Smooth muscle cell (in vitro differentiated cells): Measurements from ENCODE around the gene SLC16A7. TPM values are rescaled to one million over a fixed set of nuclear protein-coding genes. Genes with fewer than 3 reads are reported as not detected.

Source experiments
- DNase-seq: peaks from one replicate; lab custom pipeline; 2025; ENCODE audit not compliant: unreplicated experiment; lab: John Stamatoyannopoulos, UW
- H2AFZ ChIP-seq: fragments of 200-600 bp; sonication (generic); 2 replicates; pipeline ENCODE4 v1.6.0; 2016; ENCODE audit warnings: antibody characterized with exemption, low read depth, mild to moderate bottlenecking
- H3F3A ChIP-seq: fragments of 200-600 bp; sonication (generic); 2 replicates; pipeline ENCODE4 v1.6.0; 2017; ENCODE audit warnings: antibody characterized with exemption, low read depth
- H3K27ac ChIP-seq: fragments of 200-600 bp; sonication (generic); 2 replicates; pipeline ENCODE4 v1.5.1; 2016; ENCODE audit warnings: low read depth, mild to moderate bottlenecking
- H3K27me3 ChIP-seq: fragments of 200-600 bp; sonication (generic); 2 replicates; pipeline ENCODE4 v1.6.1; 2016; ENCODE audit warnings: low read depth, mild to moderate bottlenecking
- H3K36me3 ChIP-seq: fragments of 200-600 bp; sonication (generic); 2 replicates; pipeline ENCODE4 v1.5.1; 2016; ENCODE audit warnings: low read depth
- H3K4me1 ChIP-seq: fragments of 200-600 bp; sonication (generic); 2 replicates; pipeline ENCODE4 v1.5.1; 2016; ENCODE audit warnings: low read depth
- H3K4me2 ChIP-seq: fragments of 200-600 bp; sonication (generic); 2 replicates; pipeline ENCODE4 v1.6.0; 2016; ENCODE audit warnings: mild to moderate bottlenecking
- H3K4me3 ChIP-seq: fragments of 200-600 bp; sonication (generic); 2 replicates; pipeline ENCODE4 v1.5.1; 2016; ENCODE audit warnings: mild to moderate bottlenecking
- H3K79me2 ChIP-seq: fragments of 200-600 bp; sonication (generic); 2 replicates; pipeline ENCODE4 v1.6.0; 2016; ENCODE audit warnings: low read depth, mild to moderate bottlenecking
- H3K9ac ChIP-seq: fragments of 200-600 bp; sonication (generic); 2 replicates; pipeline ENCODE4 v1.6.0; 2016; ENCODE audit warnings: low read depth
- H3K9me3 ChIP-seq: fragments of 200-600 bp; sonication (generic); replicated peaks from 2 replicates; pipeline ENCODE4 v1.5.1; 2016; ENCODE audit warnings: low read depth
- H4K20me1 ChIP-seq: fragments of 200-600 bp; sonication (generic); 2 replicates; pipeline ENCODE4 v1.6.0; 2016; ENCODE audit warnings: low read depth
- WGBS: methylation state at CpG from one replicate; pipeline ENCODE4 v1.1.7; 2016; ENCODE audit warnings: low lambda C conversion rate; 5-methylcytosine and 5-hydroxymethylcytosine counted together
- polyA plus RNA-seq: library from polyadenylated mRNA; unstranded; fragments of >200 nt; fragmentation: Nextera tagmentation; extraction: Ambion mirVana; gene quantifications from 2 replicates; pipeline ENCODE4 v1.2.1, GENCODE V29; 2016
- total RNA-seq: library from RNA; depleted of rRNA; stranded (reverse); fragments of >200 nt; gene quantifications from 2 replicates; pipeline ENCODE4 v1.2.3, GENCODE V29; 2014
- TF ChIP-seq, protein P1 (sequence below): fragments of 200-600 bp; sonication (generic); IDR thresholded peaks from 2 replicates; pipeline ENCODE4 v1.5.1; 2017; ENCODE audit warnings: borderline replicate concordance, mild to moderate bottlenecking, antibody characterized with exemption; ENCODE audit not compliant: insufficient read depth, poor library complexity, severe bottlenecking

SLC16A7 gene
- total and polyA plus RNA-seq, 2 experiments from 2014 or later, result 1.6 to 13.8 TPM

- H3K9me3 ChIP-seq, result no peaks in the 10 kb centered on the region
- no peak overlapping the region for H2AFZ ChIP-seq
- no peak overlapping the region for H3K4me2 ChIP-seq
- H3F3A ChIP-seq, result no peaks in the 10 kb centered on the region
- H3K4me1 ChIP-seq, result no peaks in the 10 kb centered on the region
- H3K79me2 ChIP-seq, result no peaks in the 10 kb centered on the region
- H3K27ac ChIP-seq, result no peak overlapping the region
- TF ChIP-seq, protein P1, sequence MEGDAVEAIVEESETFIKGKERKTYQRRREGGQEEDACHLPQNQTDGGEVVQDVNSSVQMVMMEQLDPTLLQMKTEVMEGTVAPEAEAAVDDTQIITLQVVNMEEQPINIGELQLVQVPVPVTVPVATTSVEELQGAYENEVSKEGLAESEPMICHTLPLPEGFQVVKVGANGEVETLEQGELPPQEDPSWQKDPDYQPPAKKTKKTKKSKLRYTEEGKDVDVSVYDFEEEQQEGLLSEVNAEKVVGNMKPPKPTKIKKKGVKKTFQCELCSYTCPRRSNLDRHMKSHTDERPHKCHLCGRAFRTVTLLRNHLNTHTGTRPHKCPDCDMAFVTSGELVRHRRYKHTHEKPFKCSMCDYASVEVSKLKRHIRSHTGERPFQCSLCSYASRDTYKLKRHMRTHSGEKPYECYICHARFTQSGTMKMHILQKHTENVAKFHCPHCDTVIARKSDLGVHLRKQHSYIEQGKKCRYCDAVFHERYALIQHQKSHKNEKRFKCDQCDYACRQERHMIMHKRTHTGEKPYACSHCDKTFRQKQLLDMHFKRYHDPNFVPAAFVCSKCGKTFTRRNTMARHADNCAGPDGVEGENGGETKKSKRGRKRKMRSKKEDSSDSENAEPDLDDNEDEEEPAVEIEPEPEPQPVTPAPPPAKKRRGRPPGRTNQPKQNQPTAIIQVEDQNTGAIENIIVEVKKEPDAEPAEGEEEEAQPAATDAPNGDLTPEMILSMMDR, result no peak
- H3K27me3 ChIP-seq, result no peaks in the 10 kb centered on the region
- 93% methylated on average over 2 of the region's 2 CpGs for WGBS
- H4K20me1 ChIP-seq, result no peaks in the 10 kb centered on the region
- no peak for DNase-seq
- H3K9ac ChIP-seq, result no peak overlapping the region
- no peaks in the 10 kb centered on the region for H3K36me3 ChIP-seq
- H3K4me3 ChIP-seq, result no peak overlapping the region
These were observed 64.3 kb downstream of the SLC16A7 start for GRCh38 chr12:59660148-59660547.

GRCh38 chr12:59660921-59661597, 65.2 kb downstream of the SLC16A7 start:
- no peaks in the 10 kb centered on the region for H3K4me1 ChIP-seq
- TF ChIP-seq, protein P1, result no peak
- no peak for DNase-seq
- H3K4me2 ChIP-seq, result no peak overlapping the region
- H3K9ac ChIP-seq, result no peak overlapping the region
- no peaks in the 10 kb centered on the region for H3K9me3 ChIP-seq
- H3K79me2 ChIP-seq, result no peaks in the 10 kb centered on the region
- WGBS, result 93% methylated on average over 2 of the region's 2 CpGs
- no peaks in the 10 kb centered on the region for H3K36me3 ChIP-seq
- no peak overlapping the region for H2AFZ ChIP-seq
- no peaks in the 10 kb centered on the region for H3F3A ChIP-seq
- H3K27me3 ChIP-seq, result no peaks in the 10 kb centered on the region
- H4K20me1 ChIP-seq, result no peaks in the 10 kb centered on the region
- H3K27ac ChIP-seq, result no peak overlapping the region
- H3K4me3 ChIP-seq, result no peak overlapping the region

GRCh38 chr12:59664495-59664894, 68.7 kb downstream of the SLC16A7 start:
- Histone ChIP-seq H3K4me3 (no peak overlapping the region), H3K4me2 (no peak overlapping the region), H2AFZ (no peak overlapping the region), H3K27me3 (no peaks in the 10 kb centered on the region), H3K36me3 (no peaks in the 10 kb centered on the region), H3K9me3 (no peaks in the 10 kb centered on the region), H3K79me2 (no peaks in the 10 kb centered on the region), H3K9ac (no peak overlapping the region), H3F3A (no peaks in the 10 kb centered on the region), H4K20me1 (no peaks in the 10 kb centered on the region), H3K27ac (no peak overlapping the region), H3K4me1 (no peaks in the 10 kb centered on the region)
- DNase-seq, result no peak
- TF ChIP-seq, protein P1, result no peak
- 95% methylated on average over 2 of the region's 2 CpGs for WGBS

DNA sequence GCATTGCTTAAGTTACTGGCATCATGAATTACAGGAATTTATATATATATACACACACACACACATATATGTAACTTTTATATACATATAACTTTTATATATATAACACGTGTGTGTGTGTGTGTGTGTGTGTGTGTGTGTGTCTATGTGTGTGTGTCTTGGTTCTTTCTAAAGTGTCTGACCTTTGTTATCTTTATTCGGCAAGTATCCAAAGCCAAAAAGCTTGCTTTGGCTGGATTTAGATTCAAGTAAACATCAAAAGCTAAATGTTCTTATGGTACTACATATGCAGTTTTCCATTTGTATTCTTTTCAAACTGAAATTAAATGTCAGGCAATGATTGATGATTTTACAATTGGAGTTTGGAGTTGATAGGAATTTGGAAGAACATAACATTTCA, 69.9 kb downstream of the SLC16A7 start:
- H3K27me3 ChIP-seq, result no peaks in the 10 kb centered on the region
- no peak for DNase-seq
- H3K9ac ChIP-seq, result no peak overlapping the region
- H3K4me1 ChIP-seq, result no peaks in the 10 kb centered on the region
- TF ChIP-seq, protein P1, result no peak
- no peak overlapping the region for H3K4me3 ChIP-seq
- WGBS, result 79% methylated on average over 2 of the region's 2 CpGs
- no peak overlapping the region for H3K4me2 ChIP-seq
- no peak overlapping the region for H2AFZ ChIP-seq
- H4K20me1 ChIP-seq, result no peaks in the 10 kb centered on the region
- no peaks in the 10 kb centered on the region for H3K9me3 ChIP-seq
- no peaks in the 10 kb centered on the region for H3K36me3 ChIP-seq
- H3K27ac ChIP-seq, result no peak overlapping the region
- H3K79me2 ChIP-seq, result no peaks in the 10 kb centered on the region
- no peaks in the 10 kb centered on the region for H3F3A ChIP-seq
